GM12873 (cell line): ENCODE measurements around the gene DLEC1.

Source experiments
- CTCF ChIP-seq: IDR thresholded peaks from 2 replicates; pipeline ENCODE4 v1.5.1; 2012; ENCODE audit warnings: low read depth, mild to moderate bottlenecking, moderate library complexity, low read length, control low read depth; ENCODE audit not compliant: insufficient read depth; ENCODE audit errors: missing control alignments

DLEC1 gene

GRCh38 chr3:37997791-37998370 lies 41.1 kb upstream of the DLEC1 start:
- TF ChIP-seq CTCF: no peak

GRCh38 chr3:37999836-38000235 lies 39.2 kb upstream of the DLEC1 start:
- no peak for TF ChIP-seq CTCF

GRCh38 chr3:38000242-38000916 lies 38.6 kb upstream of the DLEC1 start:
- TF ChIP-seq CTCF: no peak

- TF ChIP-seq CTCF: no peak
Observed at GRCh38 chr3:38000965-38001455, 38.0 kb upstream of the DLEC1 start.

- TF ChIP-seq CTCF: peak; percentile 41
Observed at GRCh38 chr3:38001456-38002081, 37.4 kb upstream of the DLEC1 start.

GRCh38 chr3:38002291-38002876 lies 36.6 kb upstream of the DLEC1 start:
- no peak for TF ChIP-seq CTCF

GRCh38 chr3:38002940-38003339 lies 36.1 kb upstream of the DLEC1 start:
- TF ChIP-seq CTCF: no peak
